ES-I3 (cell line): Measurements from ENCODE around the gene FCGR2B.
"Not testable (repeated sequence)": the region's sequence is repeated elsewhere in the genome, so short reads cannot be mapped to it uniquely, and the experiment has no call there.

Experiments used
- H3K36me3 ChIP-seq: 2 replicates; pipeline ENCODE4 v1.6.1; 2013; ENCODE audit warnings: mild to moderate bottlenecking, low read length, control low read depth, moderate library complexity; ENCODE audit not compliant: insufficient read depth
- H3K4me1 ChIP-seq: 2 replicates; pipeline ENCODE4 v1.6.1; 2013; ENCODE audit warnings: mild to moderate bottlenecking, control low read depth, low read length; ENCODE audit not compliant: insufficient read depth
- H3K9ac ChIP-seq: 2 replicates; pipeline ENCODE4 v1.6.1; 2013; ENCODE audit warnings: low read depth, mild to moderate bottlenecking, low read length, moderate library complexity
- H3K9me3 ChIP-seq: 2 replicates; pipeline ENCODE4 v1.6.1; 2013; ENCODE audit warnings: mild to moderate bottlenecking, low read length, moderate library complexity; ENCODE audit not compliant: control insufficient read depth, insufficient read depth

FCGR2B gene

GRCh38 chr1:161662684-161663339 lies at the start of gene FCGR2B:
FCGR2B (plus strand) TSS chr1:161663143; CDS start chr1:161663242, 99 bp downstream.
- H3K36me3 ChIP-seq, H3K9ac ChIP-seq, H3K9me3 ChIP-seq, H3K4me1 ChIP-seq: not testable (repeated sequence)

GRCh38 chr1:161616417-161616816 lies 46.5 kb upstream of the FCGR2B start:
- not testable (repeated sequence) for H3K9me3 ChIP-seq, H3K4me1 ChIP-seq, H3K36me3 ChIP-seq, H3K9ac ChIP-seq

GRCh38 chr1:161618517-161618916 lies 44.4 kb upstream of the FCGR2B start:
- not testable (repeated sequence) for H3K36me3 ChIP-seq, H3K9ac ChIP-seq, H3K4me1 ChIP-seq, H3K9me3 ChIP-seq

- not testable (repeated sequence) for H3K9me3 ChIP-seq, H3K4me1 ChIP-seq, H3K9ac ChIP-seq, H3K36me3 ChIP-seq
Measured at GRCh38 chr1:161620399-161620798, 42.5 kb upstream of the FCGR2B start.

- not testable (repeated sequence) for H3K4me1 ChIP-seq
- peak overlapping the region; percentile 77 for H3K9ac ChIP-seq
Measured at GRCh38 chr1:161621181-161622000, 41.6 kb upstream of the FCGR2B start.

GRCh38 chr1:161622054-161622453 lies 40.9 kb upstream of the FCGR2B start:
- peak overlapping the region; percentile 77; the same call in 1 of the 2 replicates for H3K9ac ChIP-seq
- H3K36me3 ChIP-seq, H3K4me1 ChIP-seq: not testable (repeated sequence)

More at GRCh38 chr1:161621181-161622000, 41.6 kb upstream of the FCGR2B start:
- H3K36me3 ChIP-seq, H3K9me3 ChIP-seq: not testable (repeated sequence)

GRCh38 chr1:161623401-161624051 lies 39.4 kb upstream of the FCGR2B start:
- H3K36me3 ChIP-seq, H3K9me3 ChIP-seq, H3K4me1 ChIP-seq, H3K9ac ChIP-seq: not testable (repeated sequence)

More at GRCh38 chr1:161622054-161622453, 40.9 kb upstream of the FCGR2B start:
- H3K9me3 ChIP-seq, result not testable (repeated sequence)

GRCh38 chr1:161624605-161625004 lies 38.3 kb upstream of the FCGR2B start:
- not testable (repeated sequence) for H3K9ac ChIP-seq, H3K4me1 ChIP-seq, H3K36me3 ChIP-seq, H3K9me3 ChIP-seq

- H3K36me3 ChIP-seq, H3K4me1 ChIP-seq, H3K9ac ChIP-seq, H3K9me3 ChIP-seq: not testable (repeated sequence)
Measured at GRCh38 chr1:161626445-161627146, 36.3 kb upstream of the FCGR2B start.

- not testable (repeated sequence) for H3K9me3 ChIP-seq, H3K9ac ChIP-seq, H3K36me3 ChIP-seq, H3K4me1 ChIP-seq
Measured at GRCh38 chr1:161630128-161630742, 32.7 kb upstream of the FCGR2B start.

GRCh38 chr1:161631076-161631475 lies 31.9 kb upstream of the FCGR2B start, which contains the start of gene FCGR3B:
FCGR3B (minus strand) TSS chr1:161631176; CDS start chr1:161631094, 82 bp downstream.
- no peaks in the 10 kb centered on the region for H3K9me3 ChIP-seq

GRCh38 chr1:161634993-161635392 lies 27.9 kb upstream of the FCGR2B start:
- H3K9me3 ChIP-seq, H3K36me3 ChIP-seq, H3K9ac ChIP-seq, H3K4me1 ChIP-seq: not testable (repeated sequence)

More at GRCh38 chr1:161631076-161631475, 31.9 kb upstream of the FCGR2B start, which contains the start of gene FCGR3B:
- Histone ChIP-seq H3K9ac (no peak within 1 kb of the TSS), H3K36me3 (no peaks in the 10 kb centered on the region), H3K4me1 (no peaks in the 10 kb centered on the region)

GRCh38 chr1:161636189-161636782 lies 26.7 kb upstream of the FCGR2B start:
- not testable (repeated sequence) for H3K9me3 ChIP-seq, H3K4me1 ChIP-seq, H3K9ac ChIP-seq, H3K36me3 ChIP-seq

GRCh38 chr1:161636976-161637375 lies 26.0 kb upstream of the FCGR2B start:
- H3K9ac ChIP-seq, H3K4me1 ChIP-seq, H3K36me3 ChIP-seq, H3K9me3 ChIP-seq: not testable (repeated sequence)
